Pulmonary artery endothelial cell (primary cell): ENCODE results near the gene ZMPSTE24. TPM values are rescaled to one million over a fixed set of nuclear protein-coding genes. Genes with fewer than 3 reads are reported as not detected.
A peak's percentile ranks its signal among the peaks of the same experiment; 100 is the strongest.
"Not testable (repeated sequence)": the region's sequence is repeated elsewhere in the genome, so short reads cannot be mapped to it uniquely, and the experiment has no call there.

Source experiments
- DNase-seq: peaks from one replicate; pipeline ENCODE4 v3.0.0-alpha.2; 2011; ENCODE audit warnings: low read depth, low spot score
- total RNA-seq: library from RNA; depleted of rRNA; stranded (reverse); fragments of >200 nt; gene quantifications from 2 replicates; pipeline ENCODE4 v1.2.3, GENCODE V29; 2014

Gene ZMPSTE24
- total RNA-seq, 1 donor from 2014 or later, result 67.0 TPM

DNA sequence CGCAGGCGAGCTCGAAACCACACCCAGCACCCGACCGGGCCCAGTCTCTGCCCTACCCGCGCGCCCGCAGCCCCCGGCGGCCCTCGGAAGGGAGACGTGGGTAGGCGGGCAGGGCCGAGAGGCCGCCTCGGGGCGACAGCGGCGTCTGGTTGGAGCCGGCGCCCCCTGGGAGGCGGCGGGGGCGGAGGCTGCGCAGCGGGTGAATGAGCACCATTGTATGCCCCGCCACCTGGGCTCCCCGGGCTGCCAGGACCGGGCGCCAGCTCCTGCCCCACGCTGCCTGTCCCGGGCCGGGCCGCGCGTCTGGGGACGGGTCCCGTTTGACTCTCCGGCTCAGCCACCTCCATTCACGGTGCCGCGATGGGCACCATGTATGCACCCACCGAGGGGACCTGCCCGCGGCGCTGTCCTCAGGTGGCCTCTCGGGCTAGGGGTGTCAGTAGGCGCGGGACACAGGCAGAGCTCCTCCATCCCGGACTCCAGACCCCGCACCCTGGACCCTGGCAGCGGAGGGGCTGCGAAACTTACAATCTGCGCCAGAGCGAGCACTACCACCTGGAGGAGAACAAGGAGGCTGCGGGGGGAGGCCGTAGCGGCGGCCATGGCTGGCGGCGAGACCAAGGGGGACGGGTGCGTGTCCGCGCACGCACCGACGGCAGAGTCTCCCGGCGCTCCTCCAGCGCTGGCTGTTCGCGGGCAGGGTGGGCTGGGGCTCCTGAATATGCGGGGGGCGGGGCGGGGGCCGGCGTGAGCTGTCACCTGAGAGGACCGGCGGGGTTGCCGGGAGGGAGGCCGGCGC is 58.8 kb downstream of the ZMPSTE24 start, which contains the start of gene COL9A2:
Gene COL9A2 (minus strand): TSS at position 692 of the 799 bp plus-strand sequence. CDS start 89 bp downstream, at position 603.
- no peak for DNase-seq

DNA sequence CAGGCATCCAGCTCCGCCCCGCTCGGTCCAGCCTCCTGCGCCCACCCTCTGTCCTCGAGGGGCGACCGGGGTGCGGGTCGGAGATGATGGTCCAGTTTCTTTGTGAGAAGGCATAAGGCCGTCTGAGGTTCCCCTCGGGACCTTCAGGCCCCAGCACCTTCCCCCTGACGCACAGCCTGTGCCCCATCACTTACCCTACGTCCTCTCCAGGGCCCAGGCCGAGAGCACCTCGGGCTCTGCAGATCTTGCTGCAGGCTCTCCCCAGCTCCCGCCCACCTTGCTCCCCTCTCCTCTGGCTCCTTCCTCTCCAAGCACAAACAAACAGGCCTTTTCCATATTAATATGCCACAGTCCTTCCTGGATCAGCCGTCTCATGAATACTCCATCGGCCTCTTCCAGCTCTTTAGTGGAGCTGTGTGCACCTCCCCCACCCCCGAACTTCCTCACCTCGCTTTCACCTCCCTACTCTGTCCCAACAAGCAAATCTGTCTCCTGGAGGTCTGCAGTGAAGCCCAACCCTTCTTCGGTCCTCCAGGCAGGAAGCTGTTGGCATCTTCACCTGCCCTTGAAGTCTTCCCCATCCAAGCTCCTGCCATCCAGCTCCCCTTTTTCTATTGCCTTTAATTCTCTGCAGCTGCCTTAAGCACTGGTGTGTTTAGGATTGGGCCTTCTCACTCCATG is 59.5 kb downstream of the ZMPSTE24 start:
- no peak for DNase-seq

DNA sequence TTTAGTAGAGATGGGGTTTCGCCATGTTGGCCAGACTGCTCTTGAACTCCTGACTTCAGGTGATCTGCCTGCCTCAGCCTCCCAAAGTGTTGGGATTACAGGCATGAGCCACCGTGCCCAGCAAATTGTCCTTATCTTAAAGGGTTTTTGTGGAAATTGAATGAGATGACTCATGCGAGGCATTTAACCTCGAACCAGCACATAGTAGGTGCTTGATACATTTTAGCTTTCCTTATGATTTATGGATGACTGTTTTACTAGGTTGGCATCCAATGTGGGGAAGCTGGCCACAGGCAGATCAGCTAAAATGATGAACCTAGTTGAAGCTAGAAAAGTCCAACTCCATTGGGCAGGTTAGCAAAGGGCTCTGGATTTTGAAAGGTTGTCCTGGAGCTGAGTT is 60.4 kb downstream of the ZMPSTE24 start:
- DNase-seq, result no peak

DNA sequence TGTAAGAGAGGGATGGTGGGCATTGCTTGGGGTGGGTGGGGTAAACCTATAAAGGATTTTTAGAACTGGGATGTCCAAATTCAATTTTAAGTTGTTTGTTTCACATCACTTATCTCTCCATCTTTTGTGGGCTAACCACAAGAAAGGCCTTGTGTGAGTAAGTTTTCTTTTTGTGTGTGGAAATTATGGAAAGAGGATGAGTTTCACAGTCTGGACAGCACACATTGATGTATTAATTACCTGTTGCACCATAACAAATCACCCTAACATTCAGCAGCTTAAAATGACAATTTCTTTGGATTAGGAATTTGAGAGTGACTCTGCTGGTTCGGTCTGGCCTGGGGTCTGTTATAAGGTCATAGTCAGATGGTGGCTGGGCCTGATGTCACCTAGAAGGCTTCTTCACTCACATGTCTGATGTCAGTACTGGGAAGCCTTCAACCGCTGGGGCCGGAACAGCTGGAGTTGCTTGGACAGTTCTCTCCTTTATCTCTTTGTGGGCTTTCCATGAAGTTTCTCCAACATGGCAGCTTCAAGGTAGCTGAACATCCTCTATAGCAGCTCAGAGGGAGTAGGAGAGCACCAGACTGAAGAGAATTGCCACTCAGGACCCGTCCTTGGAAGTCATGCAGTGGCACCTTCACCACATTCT is 61.1 kb downstream of the ZMPSTE24 start:
- DNase-seq, result no peak

DNA sequence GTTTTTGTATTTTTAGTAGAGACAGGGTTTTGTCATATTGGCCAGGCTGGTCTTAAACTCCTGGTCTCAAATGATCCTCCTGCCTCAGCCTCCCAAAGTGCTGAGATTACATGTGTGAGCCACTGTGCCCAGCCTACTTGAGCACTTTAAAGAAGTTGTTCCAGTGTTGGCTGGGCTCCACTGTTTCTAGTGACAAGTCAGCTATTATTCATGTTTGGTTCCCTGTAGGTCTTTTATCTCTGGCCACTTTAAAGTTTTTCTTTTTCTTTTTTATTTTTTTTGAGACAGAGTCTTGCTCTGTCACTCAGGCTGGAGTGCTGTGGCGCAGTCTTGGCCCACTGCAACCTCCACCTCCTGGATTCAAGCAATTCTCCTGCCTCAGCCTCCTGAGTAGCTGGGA is 73.4 kb downstream of the ZMPSTE24 start:
- not testable (repeated sequence) for DNase-seq

DNA sequence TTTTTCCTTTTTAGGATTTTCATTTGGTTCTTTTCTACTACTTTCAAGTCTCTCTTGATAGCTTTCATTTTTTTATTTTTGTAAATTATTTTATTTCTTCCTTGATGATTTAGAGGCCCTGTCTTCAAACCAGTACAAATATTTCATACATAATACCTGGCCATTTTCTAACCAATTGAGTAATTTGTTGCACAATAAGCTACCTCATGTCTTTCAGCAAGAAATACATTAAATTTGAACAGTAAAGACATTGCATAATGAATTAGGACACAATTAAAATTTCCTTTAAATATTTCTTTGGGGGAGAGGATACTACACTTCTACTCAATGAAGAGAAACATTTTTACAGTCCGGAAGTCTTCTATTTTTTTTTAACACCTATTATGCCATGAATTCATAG is 74.7 kb downstream of the ZMPSTE24 start:
- DNase-seq, result no peak

DNA sequence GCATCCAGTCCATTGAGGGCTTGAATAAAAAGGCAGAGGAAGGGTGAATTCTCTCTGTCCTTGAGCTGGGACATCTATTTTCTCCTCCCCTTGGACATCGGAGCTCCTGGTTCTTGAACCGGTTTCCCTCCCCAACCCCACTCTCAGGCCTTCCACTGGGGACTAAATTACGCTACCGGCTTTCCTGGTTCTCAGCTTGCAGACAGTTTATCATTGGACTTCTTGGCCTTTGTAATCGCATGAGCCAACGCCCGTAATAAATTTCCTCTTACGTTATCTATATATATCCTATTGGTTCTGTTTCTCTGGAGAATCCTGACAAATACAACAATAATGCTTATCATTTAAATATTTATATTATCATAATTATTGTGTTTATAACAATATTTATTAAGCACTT is 79.4 kb downstream of the ZMPSTE24 start:
- no peak for DNase-seq

DNA sequence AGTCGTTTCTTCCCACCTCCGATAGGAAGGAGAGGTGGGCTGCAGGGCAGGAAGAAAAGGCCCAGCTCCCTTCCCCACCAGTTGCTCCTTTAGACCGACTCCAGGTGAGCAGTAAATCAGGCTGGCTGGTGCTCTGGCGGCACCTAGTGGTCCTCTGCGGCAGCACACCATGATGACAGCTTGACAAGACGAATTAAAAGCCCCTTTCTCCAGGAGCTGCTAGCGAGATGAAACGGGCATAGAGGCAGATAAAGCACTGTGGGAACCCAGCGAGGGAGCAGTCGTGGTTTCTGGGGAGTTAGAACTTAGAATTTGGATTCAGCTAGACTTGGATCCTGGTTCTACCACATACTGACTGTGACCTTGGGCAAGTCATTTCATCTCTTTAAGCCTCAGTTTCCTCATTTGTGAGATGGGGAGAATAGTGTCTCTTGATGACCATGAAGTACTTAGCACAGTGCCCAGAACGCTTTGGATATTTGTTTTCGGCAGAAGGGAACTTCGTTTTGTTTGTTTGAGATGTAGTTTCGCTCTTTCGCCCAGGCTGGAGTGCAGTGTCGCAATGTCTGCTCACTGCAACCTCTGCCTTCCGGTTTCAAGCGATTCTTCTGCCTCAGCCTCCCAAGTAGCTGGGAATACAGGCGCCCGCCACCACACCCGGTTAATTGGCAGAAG is 80.8 kb downstream of the ZMPSTE24 start:
- DNase-seq, result peak; percentile 47

DNA sequence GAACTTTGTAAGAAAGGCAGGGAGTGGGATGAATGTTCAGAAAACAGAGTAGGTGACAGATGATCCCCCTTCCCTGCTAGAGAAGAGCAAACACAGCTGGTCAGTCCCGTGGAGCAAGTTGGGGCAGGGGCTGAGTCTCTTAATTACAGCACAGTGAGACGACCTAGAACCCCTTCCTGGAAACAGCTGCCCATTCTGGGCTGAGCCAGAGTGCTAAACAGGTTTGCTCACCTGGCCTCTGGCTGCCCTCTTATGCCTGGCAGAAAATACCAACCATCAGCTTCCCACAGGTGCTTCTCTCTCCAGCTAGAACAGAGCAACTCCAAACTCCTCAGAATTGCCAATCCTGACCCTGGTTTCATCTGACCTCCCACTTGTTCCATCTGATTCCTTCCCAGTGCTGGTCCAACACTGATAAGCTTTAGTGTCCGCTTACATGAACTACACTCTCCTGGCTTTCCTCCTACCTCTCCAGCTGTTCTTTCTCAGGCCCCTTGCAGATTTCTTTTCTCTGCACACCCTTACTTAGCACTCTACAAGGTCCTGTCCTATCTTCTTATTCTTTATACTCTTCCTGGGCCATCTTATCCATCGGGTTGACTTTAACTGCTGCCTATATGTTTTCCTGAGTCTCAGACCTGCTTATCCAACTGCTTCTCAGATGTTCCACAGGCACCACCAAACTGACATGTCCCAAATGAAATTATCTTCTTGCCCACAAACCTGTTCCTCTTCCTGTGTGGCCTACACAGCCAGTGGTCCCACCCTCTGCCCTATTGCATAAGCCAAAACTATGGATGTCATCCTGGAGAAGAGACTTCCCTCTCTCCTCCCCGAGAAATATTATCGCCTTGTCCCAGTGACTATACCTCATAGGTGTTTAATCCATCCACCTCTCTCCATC is 81.6 kb downstream of the ZMPSTE24 start:
- DNase-seq, result no peak

DNA sequence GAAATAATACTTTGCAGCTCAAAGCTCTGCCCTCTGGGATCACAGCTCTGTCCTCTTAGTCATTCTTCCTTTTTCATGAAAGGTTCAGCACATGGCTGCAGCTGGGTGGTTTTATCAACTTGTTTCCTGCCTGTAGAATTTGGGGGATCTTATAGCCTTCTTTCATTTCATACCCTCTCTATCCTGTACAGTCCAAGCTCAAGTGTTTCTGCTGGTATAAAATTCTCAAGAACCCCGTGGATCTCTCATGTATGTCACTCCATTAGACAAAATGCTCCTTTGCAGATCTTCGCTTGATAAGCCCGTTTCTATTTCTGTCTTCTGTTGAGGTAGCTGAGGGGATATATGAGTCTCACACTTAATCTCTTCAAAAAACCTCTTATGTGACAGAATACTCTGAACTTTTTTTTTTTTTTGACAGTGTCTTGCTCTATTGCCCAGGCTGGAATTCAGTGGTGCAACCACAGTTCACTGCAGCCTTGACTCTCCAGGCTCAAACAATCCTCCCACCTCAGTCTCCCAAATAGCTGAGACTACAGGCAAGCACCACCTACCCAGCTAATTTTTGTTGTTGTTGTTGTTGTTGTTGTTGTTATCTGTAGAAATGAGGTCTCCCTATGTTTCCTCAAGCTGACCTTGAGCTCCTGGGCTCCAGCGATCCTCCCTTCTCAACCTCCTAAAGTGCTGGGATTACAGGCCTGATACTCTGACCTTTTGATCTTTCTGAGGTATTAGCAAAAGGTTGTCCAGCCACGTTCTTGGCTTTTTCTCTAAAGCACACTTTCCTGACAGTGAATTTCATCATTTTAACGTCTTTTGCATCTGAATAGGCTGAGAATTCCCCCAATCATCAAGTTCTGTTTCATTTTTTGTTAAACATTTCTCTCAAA is 83.7 kb downstream of the ZMPSTE24 start:
- DNase-seq, result no peak

DNA sequence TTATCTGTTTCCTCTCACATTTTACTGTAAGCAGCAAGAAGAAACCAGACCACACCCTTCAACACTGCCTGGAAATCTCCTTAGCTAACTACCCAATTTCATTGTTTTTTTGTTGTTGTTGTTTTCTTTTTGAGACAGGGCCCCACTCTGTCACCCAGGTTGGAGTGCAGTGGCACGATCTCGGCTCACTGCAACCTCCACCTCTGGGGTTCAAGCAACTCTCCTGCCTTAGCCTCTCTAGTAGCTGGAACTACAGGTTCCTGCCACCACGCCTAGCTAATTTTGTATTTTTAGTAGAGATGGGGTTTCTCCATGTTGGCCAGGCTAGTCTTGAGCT is 84.3 kb downstream of the ZMPSTE24 start:
- not testable (repeated sequence) for DNase-seq

Other genes starting within 250 kb of the ZMPSTE24 start
- 423 and 581 TPM in 2 replicates for gene CAP1, start 217.5 kb upstream of the ZMPSTE24 start, total RNA-seq
- gene PPT1, start 161.0 kb upstream of the ZMPSTE24 start, total RNA-seq, result 70.6 and 85.4 TPM in 2 replicates
- 20.6 and 23.6 TPM in 2 replicates for gene RLF, start 96.8 kb upstream of the ZMPSTE24 start, total RNA-seq
- gene TMCO2, start 10.3 kb upstream of the ZMPSTE24 start, total RNA-seq, result not detected in 2 replicates
- gene COL9A2, start 59.0 kb downstream of the ZMPSTE24 start, total RNA-seq, result 0.13 and 0.60 TPM in 2 replicates
- gene SMAP2, start 115.5 kb downstream of the ZMPSTE24 start, total RNA-seq, result 6.4 and 9.4 TPM in 2 replicates
- 2.6 and 2.8 TPM in 2 replicates for gene ZFP69B, start 192.2 kb downstream of the ZMPSTE24 start, total RNA-seq
- 2.8 and 3.8 TPM in 2 replicates for gene ZFP69, start 219.1 kb downstream of the ZMPSTE24 start, total RNA-seq